Small intestine (tissue), 7 donors: ENCODE results near the gene NFYA. TPM values are rescaled to one million over a fixed set of nuclear protein-coding genes. Genes with fewer than 3 reads are reported as not detected.
A peak's percentile ranks its signal among the peaks of the same experiment; 100 is the strongest.

Experiments
- DNase-seq, 2 donors: peaks; one replicate each; pipeline versions ENCODE4 v3.0.0 to v3.0.0-alpha.2; 2013
- FAIRE-seq: peaks from 2 replicates; lab custom pipeline; 2012; peaks lifted over from hg19 to GRCh38; lab: Jason Lieb, UNC
- H3K27ac ChIP-seq, 3 donors: one replicate each; pipeline ENCODE4 v1.5.1; 2013; ENCODE audit warnings: low read length in 2 of 3, mild to moderate bottlenecking in 2 of 3, control low read depth in 1 of 3, inconsistent platforms in 1 of 3, low read depth in 1 of 3, moderate library complexity in 1 of 3
- H3K27me3 ChIP-seq, 3 donors: one replicate each; pipeline ENCODE4 v1.6.1; 2013; ENCODE audit warnings: low read length in 3 of 3, inconsistent platforms in 1 of 3; ENCODE audit not compliant: control insufficient read depth in 3 of 3, insufficient read depth in 3 of 3
- H3K36me3 ChIP-seq, 3 donors: one replicate each; pipeline ENCODE4 v1.6.1; 2013; ENCODE audit warnings: low read length in 3 of 3, inconsistent platforms in 1 of 3, low read depth in 1 of 3, mild to moderate bottlenecking in 1 of 3, moderate library complexity in 1 of 3; ENCODE audit not compliant: control insufficient read depth in 3 of 3, insufficient read depth in 2 of 3
- H3K4me1 ChIP-seq, 3 donors: one replicate each; pipeline ENCODE4 v1.6.1; 2013; ENCODE audit warnings: low read length in 2 of 3, inconsistent platforms in 1 of 3, low read depth in 1 of 3, mild to moderate bottlenecking in 1 of 3, moderate library complexity in 1 of 3; ENCODE audit not compliant: control insufficient read depth in 3 of 3, insufficient read depth in 2 of 3
- H3K4me3 ChIP-seq, 3 donors: one replicate each; pipeline ENCODE4 v1.5.1; 2013; ENCODE audit warnings: low read length in 3 of 3, control low read depth in 1 of 3, inconsistent platforms in 1 of 3, low read depth in 1 of 3, mild to moderate bottlenecking in 1 of 3, moderate library complexity in 1 of 3
- H3K9me3 ChIP-seq, 2 donors: one replicate each; pipeline ENCODE4 v1.6.1; 2013; ENCODE audit warnings: low read depth in 1 of 2, low read length in 1 of 2; ENCODE audit not compliant: control insufficient read depth in 2 of 2, insufficient read depth in 1 of 2
- WGBS, 3 donors: extraction: QIAGEN DNeasy Blood & Tissue Kit; methylation state at CpG; one replicate each; pipeline ENCODE4 v1.1.7; 2013; 5-methylcytosine and 5-hydroxymethylcytosine counted together
- polyA plus RNA-seq, 4 donors: library from polyadenylated mRNA; stranded (reverse) in 3 of 4; unstranded in 1 of 4; fragments of 200-250 nt in 3 of 4; fragments of 120-200 nt in 1 of 4; gene quantifications; one replicate each; pipeline versions ENCODE4 v1.2.1 to v1.2.3, GENCODE V29; 2013
- donor health status: healthy with polysubstance abuse.
- donor health status: control.
- donor health status: control.
- donor health status: Bipolar disorder and iron deficiency.
- donor health status: healthy.

NFYA gene
- polyA plus RNA-seq, 4 donors = 4.6 to 30.8 (median 7.2) TPM

DNA sequence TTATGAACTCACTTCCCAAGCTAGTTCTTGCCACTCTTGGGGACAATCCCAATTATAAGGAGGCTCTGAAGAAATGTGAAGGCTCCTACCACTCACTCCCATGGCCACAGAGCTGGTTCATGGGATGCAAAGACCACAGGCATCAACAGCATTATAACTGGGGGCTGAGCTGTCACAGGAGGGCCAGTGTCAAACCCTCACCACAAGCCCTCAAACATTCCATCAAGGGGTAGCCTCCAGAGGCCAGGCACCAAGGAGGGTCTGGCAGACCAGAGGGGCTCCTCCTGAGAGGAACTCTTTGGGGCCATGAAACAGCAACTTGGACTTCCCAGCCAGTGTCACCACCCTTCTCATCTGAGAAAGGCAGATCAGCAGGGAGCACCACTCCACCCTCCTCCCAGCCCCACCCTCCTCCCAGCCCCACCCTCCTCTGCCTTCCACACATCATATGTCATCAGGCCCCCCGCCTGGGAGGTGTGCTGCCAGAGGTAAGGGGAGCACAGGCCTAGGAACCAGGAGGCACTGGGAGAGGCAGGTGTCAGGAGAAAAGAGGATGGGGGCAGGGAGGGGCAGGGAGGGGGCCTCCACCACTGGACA lies 31.7 kb upstream of the NFYA start:
- Histone ChIP-seq H3K27ac (peak overlapping the region; percentile 88 to 99 (median 94)), H3K9me3 (no peaks in the 10 kb centered on the region), H3K36me3 (peaks cover 0 to 21% (median 0%) of the 10 kb centered on the region in 3 donors), H3K27me3 (no peaks in the 10 kb centered on the region), H3K4me3 (peak overlapping the region in 1 of 3 donors; percentile 9), H3K4me1 (peaks cover 0 to 53% (median 3%) of the 10 kb centered on the region in 3 donors)
- WGBS, 3 donors = 22 to 63% (median 50%) methylated on average over 1 of the region's 1 CpG
- DNase-seq (no peak), FAIRE-seq (no peak)

DNA sequence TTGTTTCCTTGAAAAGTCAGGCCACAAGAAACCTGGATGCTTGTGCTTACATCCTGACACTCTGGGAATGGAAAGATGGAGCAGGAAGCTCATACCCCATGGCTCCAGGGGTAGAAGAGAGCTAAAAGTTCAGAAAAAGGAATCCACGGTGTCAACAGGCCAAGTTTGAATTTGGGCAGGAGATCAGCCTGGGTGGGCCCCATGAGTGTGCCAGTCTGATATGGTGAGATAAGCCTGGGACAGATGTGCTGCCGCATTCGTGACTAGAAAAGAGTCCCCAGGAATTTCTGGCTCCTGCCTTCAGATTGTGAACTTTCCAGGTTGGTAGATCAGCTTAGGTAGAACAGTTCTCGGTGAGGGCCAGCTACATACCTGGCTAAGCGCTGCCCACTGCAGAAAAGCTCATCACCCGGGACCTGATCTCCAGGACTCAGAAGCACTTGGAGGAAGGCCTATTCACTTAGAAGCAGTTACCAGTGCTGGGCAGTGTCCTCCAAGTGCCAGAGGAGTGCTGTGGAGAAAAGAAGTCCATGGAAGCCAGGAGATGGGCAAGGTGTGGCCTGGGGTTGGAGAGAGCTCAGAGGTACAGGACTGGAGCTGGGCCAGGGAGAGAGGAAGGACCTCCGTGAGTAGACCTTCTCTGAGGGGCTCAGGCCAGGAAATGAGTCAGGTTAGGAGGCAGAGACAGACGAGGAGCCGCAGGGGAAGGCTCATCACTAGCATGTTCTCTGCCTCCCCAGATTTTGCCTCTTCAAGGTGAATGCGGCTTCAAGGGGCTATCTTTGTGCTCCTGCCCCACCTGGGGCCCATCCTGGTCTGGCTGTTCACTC lies 30.3 kb upstream of the NFYA start, which contains the start of gene TSPO2:
TSS of gene TSPO2 (plus strand) at position 242 of the 830 bp plus-strand sequence. CDS start at position 761, 519 bp downstream.
- Histone ChIP-seq H3K4me1 (peaks cover 0 to 62% (median 3%) of the 10 kb centered on the region in 3 donors), H3K9me3 (no peaks in the 10 kb centered on the region), H3K27ac (peak within 1 kb of the TSS in 2 of 3 donors; percentile 94 to 99), H3K4me3 (no peak within 1 kb of the TSS), H3K27me3 (no peaks in the 10 kb centered on the region), H3K36me3 (peaks cover 0 to 12% (median 0%) of the 10 kb centered on the region in 3 donors)
- WGBS, 3 donors = 85 to 88% (median 86%) methylated on average over 10 of the region's 10 CpGs
- no peak for FAIRE-seq
- DNase-seq = no peak

GRCh38 chr6:41043151-41043550 lies 29.6 kb upstream of the NFYA start:
- Histone ChIP-seq H3K27ac (no peak overlapping the region), H3K4me1 (peaks cover 0 to 69% (median 3%) of the 10 kb centered on the region in 3 donors), H3K27me3 (no peaks in the 10 kb centered on the region), H3K4me3 (no peak overlapping the region), H3K36me3 (peaks cover 0 to 10% (median 0%) of the 10 kb centered on the region in 3 donors), H3K9me3 (no peaks in the 10 kb centered on the region)
- WGBS, 3 donors = 90 to 100% (median 98%) methylated on average over 3 of the region's 3 CpGs
- DNase-seq = no peak
- no peak for FAIRE-seq

DNA sequence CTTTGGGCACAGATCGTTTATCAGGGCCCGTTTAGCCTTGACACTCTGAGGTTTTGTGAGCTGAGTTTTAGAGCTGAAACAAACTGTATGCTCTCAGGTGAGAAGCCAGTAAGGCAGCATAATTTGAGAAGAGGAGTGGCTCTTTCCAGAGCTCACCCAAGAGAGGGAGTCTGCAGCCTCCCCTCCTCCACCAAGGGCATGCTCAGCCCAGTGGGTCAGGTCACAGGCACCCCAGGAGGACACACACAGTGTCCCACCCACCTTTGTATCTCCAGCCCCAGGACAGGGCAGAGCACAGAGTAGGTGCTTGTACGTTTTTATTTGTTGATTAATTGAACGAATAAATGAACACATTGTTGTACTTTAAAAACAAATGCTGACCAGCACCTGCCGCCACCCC lies 27.1 kb upstream of the NFYA start:
- H3K9me3 ChIP-seq = no peaks in the 10 kb centered on the region
- DNase-seq (no peak), FAIRE-seq (no peak)
- no peak overlapping the region for H3K4me3 ChIP-seq
- peaks cover 0 to 8% (median 0%) of the 10 kb centered on the region in 3 donors for H3K36me3 ChIP-seq
- H3K4me1 ChIP-seq = peaks cover 0 to 81% (median 0%) of the 10 kb centered on the region in 3 donors
- H3K27ac ChIP-seq = peak overlapping the region in 1 of 3 donors; percentile 42
- H3K27me3 ChIP-seq = no peaks in the 10 kb centered on the region
- 51 to 64% (median 57%) methylated on average over 5 of the region's 5 CpGs for WGBS, 3 donors

GRCh38 chr6:41046084-41046483 lies 26.7 kb upstream of the NFYA start:
- Histone ChIP-seq H3K9me3 (no peaks in the 10 kb centered on the region), H3K4me1 (peaks cover 0 to 81% (median 0%) of the 10 kb centered on the region in 3 donors), H3K27ac (peak overlapping the region in 1 of 3 donors; percentile 93), H3K4me3 (no peak overlapping the region), H3K27me3 (no peaks in the 10 kb centered on the region), H3K36me3 (peaks cover 0 to 8% (median 0%) of the 10 kb centered on the region in 3 donors)
- FAIRE-seq = no peak
- WGBS, 3 donors = 70 to 88% (median 71%) methylated on average over 1 of the region's 1 CpG
- no peak for DNase-seq

DNA sequence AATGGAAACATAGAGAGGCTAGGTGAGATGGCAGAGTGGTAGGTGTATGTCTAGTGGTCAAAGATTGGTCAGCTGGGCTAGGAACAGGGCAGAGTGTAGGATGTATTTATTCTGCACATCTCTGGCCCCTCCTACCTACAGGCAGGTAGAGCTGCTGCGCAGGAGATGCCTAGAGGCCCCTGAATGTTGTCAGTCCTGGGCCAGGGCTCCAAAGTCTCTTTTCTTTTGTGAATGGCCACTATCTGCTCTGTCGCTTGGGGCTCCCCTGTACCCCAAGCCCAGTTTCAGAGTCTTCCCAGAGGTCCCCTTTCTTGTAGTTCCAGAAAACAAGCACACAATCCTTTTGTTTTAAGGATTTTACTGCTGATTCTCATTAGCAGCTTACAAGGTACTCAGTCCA lies 25.5 kb upstream of the NFYA start:
- Histone ChIP-seq H3K9me3 (no peaks in the 10 kb centered on the region), H3K36me3 (peaks cover 0 to 8% (median 0%) of the 10 kb centered on the region in 3 donors), H3K27ac (peak overlapping the region in 1 of 3 donors; percentile 93), H3K4me3 (no peak overlapping the region), H3K4me1 (peaks cover 0 to 86% (median 0%) of the 10 kb centered on the region in 3 donors), H3K27me3 (no peaks in the 10 kb centered on the region)
- DNase-seq = peak in 1 of 2 donors; percentile 65
- FAIRE-seq = no peak
- WGBS, 3 donors = 90 to 96% (median 96%) methylated on average over 2 of the region's 2 CpGs

DNA sequence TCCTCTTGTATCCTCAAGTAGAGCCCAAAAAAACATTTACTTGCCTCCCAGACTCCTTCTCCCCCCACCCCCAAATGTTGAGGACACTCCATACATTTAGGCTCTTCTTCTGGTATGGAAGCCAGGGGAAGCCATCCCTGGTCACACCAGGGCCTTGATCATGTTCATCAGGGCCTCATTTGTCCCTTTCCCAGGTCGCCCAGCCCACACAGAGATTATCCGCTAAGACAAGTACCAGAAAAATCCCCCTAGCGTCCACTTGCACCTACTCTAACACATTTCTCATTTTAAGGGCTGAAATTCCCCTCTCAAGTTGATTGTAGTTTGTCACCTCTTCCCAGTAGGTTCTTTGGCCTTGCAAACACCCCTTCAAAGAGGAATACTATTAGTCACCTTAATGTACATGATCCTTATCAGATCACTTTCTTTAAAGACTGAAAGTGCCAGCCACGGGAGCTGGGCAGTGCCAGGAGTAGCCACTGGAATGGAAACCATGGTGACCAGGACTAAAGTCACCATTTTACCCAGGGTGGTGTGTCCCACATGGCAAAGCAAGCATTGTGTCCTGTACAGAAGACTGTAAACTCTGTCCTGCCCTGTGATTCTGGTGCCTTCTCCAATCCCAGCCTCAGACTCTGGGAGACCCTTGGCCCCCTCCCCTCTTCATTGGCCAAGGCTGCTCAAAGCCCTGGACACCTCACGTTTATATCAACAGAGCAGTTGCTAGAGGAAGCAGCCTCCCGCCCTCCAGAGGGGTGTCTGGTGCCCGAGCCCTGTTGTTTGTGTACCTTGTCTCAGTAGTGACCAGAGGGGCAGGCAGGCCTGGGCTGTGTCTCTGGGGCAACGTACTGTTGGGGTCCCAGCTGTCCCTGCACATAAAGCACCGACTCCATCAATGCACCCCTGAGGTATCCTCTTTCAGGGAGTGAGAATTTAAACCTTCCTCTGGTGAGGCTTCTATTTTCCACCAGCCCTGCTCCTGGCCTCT lies 24.7 kb upstream of the NFYA start:
- Histone ChIP-seq H3K27ac (peak overlapping the region in 1 of 3 donors; percentile 93), H3K9me3 (no peaks in the 10 kb centered on the region)
- no peak for DNase-seq

More for the DNA sequence above, 24.7 kb upstream of the NFYA start:
- FAIRE-seq = no peak
- WGBS, 3 donors = 74 to 81% (median 80%) methylated on average over 9 of the region's 9 CpGs
- no peak overlapping the region for H3K4me3 ChIP-seq
- H3K4me1 ChIP-seq = peaks cover 0 to 89% (median 0%) of the 10 kb centered on the region in 3 donors
- no peaks in the 10 kb centered on the region for H3K27me3 ChIP-seq
- H3K36me3 ChIP-seq = peaks cover 0 to 8% (median 0%) of the 10 kb centered on the region in 3 donors
